PFSK-1 (cell line): ENCODE results near the gene TEX52.

ENCODE experiments used
- FOXP2 ChIP-seq: optimal IDR thresholded peaks from 2 replicates; pipeline ENCODE3; 2011; ENCODE audit warnings: borderline replicate concordance, control low read depth, inconsistent platforms; ENCODE audit not compliant: insufficient read depth; ENCODE audit errors: extremely low read length, extremely low read depth
- POLR2AphosphoS5 ChIP-seq: IDR thresholded peaks from 2 replicates; pipeline ENCODE4 v1.6.1; 2012; ENCODE audit warnings: low read depth, mild to moderate bottlenecking, control low read depth, low read length, moderate library complexity
- REST ChIP-seq, 2 experiments: IDR thresholded peaks; 2 replicates each; pipeline versions ENCODE4 v1.6.1 to v1.8.0; 2011 to 2012; ENCODE audit warnings: low read depth in 2 of 2, low read length in 2 of 2, control low read depth in 1 of 2, inconsistent platforms in 1 of 2, mild to moderate bottlenecking in 1 of 2, moderate library complexity in 1 of 2; ENCODE audit not compliant: insufficient read depth in 1 of 2
- SIN3A ChIP-seq: IDR thresholded peaks from 2 replicates; pipeline ENCODE4 v1.6.1; 2012; ENCODE audit warnings: mild to moderate bottlenecking, low read length, moderate library complexity, borderline replicate concordance; ENCODE audit not compliant: insufficient read depth
- TAF1 ChIP-seq: IDR thresholded peaks from 2 replicates; pipeline ENCODE4 v1.6.1; 2012; ENCODE audit warnings: low read length, control low read depth, borderline replicate concordance; ENCODE audit not compliant: insufficient read depth

Gene TEX52

GRCh38 chr12:2864198-2864597 is 7.4 kb upstream of the TEX52 start:
- no peak for TF ChIP-seq SIN3A
- no peak for TF ChIP-seq POLR2AphosphoS5
- no peak for TF ChIP-seq TAF1
- TF ChIP-seq REST (IDR thresholded peaks at IDR 0.05; ENCODE audit: insufficient read depth in 1 of 2, low read depth in 2 of 2, low read length in 2 of 2): no peak
- TF ChIP-seq FOXP2: no peak

- TF ChIP-seq POLR2AphosphoS5 (no peak), TAF1 (no peak), FOXP2 (no peak), REST (IDR thresholded peaks at IDR 0.05; ENCODE audit: insufficient read depth in 1 of 2, low read depth in 2 of 2, low read length in 2 of 2) (no peak), SIN3A (no peak)
Observed at GRCh38 chr12:2862876-2863275, 6.0 kb upstream of the TEX52 start.

GRCh38 chr12:2860170-2860569 is 3.3 kb upstream of the TEX52 start:
- no peak for TF ChIP-seq SIN3A
- no peak for TF ChIP-seq FOXP2
- TF ChIP-seq POLR2AphosphoS5: no peak
- no peak for TF ChIP-seq TAF1
- no peak for TF ChIP-seq REST (IDR thresholded peaks at IDR 0.05; ENCODE audit: insufficient read depth in 1 of 2, low read depth in 2 of 2, low read length in 2 of 2)

GRCh38 chr12:2858944-2859421 is 2.1 kb upstream of the TEX52 start:
- no peak for TF ChIP-seq REST (IDR thresholded peaks at IDR 0.05; ENCODE audit: insufficient read depth in 1 of 2, low read depth in 2 of 2, low read length in 2 of 2)
- no peak for TF ChIP-seq FOXP2
- no peak for TF ChIP-seq POLR2AphosphoS5
- no peak for TF ChIP-seq TAF1
- no peak for TF ChIP-seq SIN3A

- TF ChIP-seq FOXP2 (no peak), REST (IDR thresholded peaks at IDR 0.05; ENCODE audit: insufficient read depth in 1 of 2, low read depth in 2 of 2, low read length in 2 of 2) (no peak), TAF1 (no peak), POLR2AphosphoS5 (no peak), SIN3A (no peak)
Observed at GRCh38 chr12:2858334-2858733, 1.5 kb upstream of the TEX52 start.
